ENCODE measurements around the gene MACO1. TPM values are rescaled to one million over a fixed set of nuclear protein-coding genes. Genes with fewer than 3 reads are reported as not detected.

The MACO1 gene
- total RNA-seq, 1 donor from 2014 or later = 15.6 TPM

DNA sequence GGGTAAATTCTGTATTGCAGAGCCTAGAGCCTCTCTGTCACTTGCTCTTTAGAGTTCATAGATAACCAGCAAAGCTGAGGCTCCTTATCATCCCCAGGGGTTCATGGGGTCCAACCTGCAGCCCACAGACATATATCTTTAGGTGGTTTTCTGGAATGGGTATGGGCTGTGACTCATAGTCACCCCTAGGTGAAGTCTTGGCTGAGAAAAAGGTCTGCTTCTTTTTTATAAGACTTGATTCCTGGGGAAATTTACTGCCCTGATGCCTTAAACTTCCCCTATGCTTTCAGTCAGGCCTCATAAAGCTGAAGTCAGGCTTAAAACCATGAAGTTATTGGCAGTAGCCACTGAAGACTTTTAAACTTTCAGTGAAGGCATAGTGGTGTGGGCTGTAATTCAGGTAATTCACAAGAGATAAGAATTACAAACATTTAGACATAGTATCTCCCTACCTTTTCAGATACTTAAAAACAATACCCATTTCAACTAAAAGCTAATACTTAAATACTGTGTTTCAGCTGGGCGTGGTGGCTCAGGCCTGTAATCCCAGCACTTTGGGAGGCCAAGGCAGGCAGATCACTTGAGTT lies 46.8 kb downstream of the MACO1 start:
- ATAC-seq = no peak
- intact Hi-C loops (cut with micrococcal nuclease) = no loop called here

DNA sequence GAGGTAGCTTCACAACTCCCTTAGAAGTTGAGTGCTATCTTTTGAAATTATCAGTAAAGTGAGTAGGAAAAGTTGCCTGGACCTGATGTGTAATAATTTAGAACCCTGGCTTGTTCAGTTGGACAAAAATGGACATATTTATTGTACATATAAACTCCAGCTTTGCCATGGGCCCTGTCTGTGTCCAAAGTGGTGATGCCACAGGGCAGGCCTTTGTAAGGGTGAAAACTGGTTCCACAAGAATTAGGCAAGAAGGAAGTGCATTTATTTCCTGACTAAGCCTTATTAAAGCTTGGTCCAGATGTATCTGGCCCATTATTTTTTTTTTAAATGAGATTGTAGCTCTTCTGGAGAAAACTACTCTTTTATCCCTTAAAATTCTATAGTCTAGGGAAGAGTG lies 47.9 kb downstream of the MACO1 start:
- no peak for ATAC-seq
- intact Hi-C loops (cut with micrococcal nuclease) = no loop called here
- no peak for DNase-seq

More for the DNA sequence above, 46.8 kb downstream of the MACO1 start:
- no peak for DNase-seq

- DNase-seq (no peak), ATAC-seq (peak; percentile 31)
- intact Hi-C loops (cut with micrococcal nuclease) = no loop called here
These were observed 50.9 kb downstream of the MACO1 start for GRCh38 chr1:25481625-25482024.

- ATAC-seq = peak; percentile 54
- intact Hi-C loops (cut with micrococcal nuclease) = no loop called here
- no peak for DNase-seq
These were observed 51.5 kb downstream of the MACO1 start for GRCh38 chr1:25482211-25482610.

- DNase-seq (peak; percentile 86), ATAC-seq (peak; percentile 89)
- intact Hi-C loops (cut with micrococcal nuclease) = no loop called here
These were observed 53.4 kb downstream of the MACO1 start for GRCh38 chr1:25484096-25484495.

DNA sequence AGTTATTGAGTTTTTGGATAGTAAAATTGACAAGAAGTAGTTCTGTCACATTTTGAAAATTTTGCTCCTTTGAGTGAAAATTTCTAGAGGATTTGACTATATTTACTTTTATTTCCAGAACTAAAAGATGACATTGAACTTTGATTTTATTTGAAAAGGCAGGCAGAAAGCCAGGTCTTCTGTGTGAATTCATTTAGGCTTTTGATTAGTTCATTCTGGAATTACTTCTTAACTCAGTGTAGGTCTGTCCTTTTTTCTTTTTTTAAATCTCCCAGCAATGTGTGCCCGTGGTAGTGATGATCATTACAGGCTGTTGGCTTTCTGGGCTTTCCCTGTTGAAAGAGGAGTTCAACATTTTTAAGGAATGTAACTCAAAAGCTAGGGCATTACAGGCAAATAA lies 53.8 kb downstream of the MACO1 start:
- intact Hi-C loops (cut with micrococcal nuclease) = no loop called here
- ATAC-seq = no peak

DNA sequence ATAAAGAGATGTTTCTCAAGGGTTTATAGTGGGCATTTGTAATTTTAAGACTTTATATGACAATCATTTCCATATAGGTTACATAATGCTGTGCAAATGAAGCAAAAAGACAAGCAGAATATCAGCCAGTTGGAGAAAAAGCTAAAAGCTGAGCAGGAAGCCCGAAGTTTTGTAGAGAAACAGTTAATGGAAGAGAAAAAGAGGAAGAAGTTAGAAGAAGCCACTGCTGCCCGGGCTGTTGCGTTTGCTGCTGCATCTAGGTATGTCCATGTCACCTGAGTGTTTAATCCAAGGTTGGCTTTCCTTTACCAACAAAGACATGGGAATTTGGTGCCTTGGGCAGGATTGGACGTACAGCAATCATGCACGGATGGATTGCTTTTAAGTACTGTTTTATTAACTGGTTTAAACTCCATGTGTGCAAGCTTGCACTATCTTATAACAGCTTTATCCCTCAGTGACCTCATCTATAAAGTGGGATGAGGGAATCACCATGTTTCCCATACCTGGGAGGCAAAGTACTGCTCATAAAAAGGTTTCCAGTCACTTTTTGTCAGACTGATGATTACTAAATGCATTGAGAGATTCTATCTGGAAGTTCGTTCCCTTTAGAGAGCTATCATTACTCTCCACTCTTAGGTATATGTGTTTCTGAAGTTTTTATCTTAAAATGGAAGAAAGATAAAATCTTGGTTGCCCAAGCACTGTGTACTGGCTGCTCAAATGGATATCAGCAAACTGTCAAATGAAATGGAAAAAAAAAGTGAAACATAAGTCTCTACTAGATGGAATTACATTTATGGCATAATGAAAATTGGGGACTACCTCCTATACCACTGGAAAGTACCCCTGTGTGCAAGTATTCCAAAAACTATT lies 55.1 kb downstream of the MACO1 start:
- DNase-seq (no peak), ATAC-seq (no peak)
- intact Hi-C loops (cut with micrococcal nuclease) = no loop called here

More for the DNA sequence above, 53.8 kb downstream of the MACO1 start:
- DNase-seq = no peak

DNA sequence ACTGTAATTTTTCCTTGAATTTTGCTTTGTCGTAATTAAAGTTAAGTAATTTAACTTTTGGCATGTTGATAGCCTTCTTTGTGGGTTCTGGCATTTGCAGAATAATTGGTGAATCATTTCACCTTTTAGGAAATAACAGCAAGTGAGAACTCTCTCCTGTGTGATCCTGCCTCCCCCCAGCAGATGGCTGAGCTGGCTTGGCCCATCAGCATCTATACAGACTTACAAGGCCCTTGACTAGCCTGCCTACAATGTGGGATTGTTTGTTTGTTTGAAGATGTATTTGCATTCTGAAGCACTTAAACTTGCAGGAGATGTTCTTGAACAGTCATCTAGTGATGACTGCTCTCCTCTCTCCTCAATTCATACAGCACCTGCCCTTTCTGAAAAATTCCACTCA lies 55.9 kb downstream of the MACO1 start:
- DNase-seq (no peak), ATAC-seq (no peak)
- intact Hi-C loops (cut with micrococcal nuclease) = no loop called here

- DNase-seq (no peak), ATAC-seq (no peak)
- intact Hi-C loops (cut with micrococcal nuclease) = no loop called here
These were observed 56.9 kb downstream of the MACO1 start for GRCh38 chr1:25487628-25488027.

GRCh38 chr1:25492323-25492722 lies 61.6 kb downstream of the MACO1 start:
- intact Hi-C loops (cut with micrococcal nuclease) = no loop called here
- ATAC-seq (no peak), DNase-seq (no peak)

- no peak for ATAC-seq
- intact Hi-C loops (cut with micrococcal nuclease) = no loop called here
These were observed 64.3 kb downstream of the MACO1 start for GRCh38 chr1:25494952-25495351.

GRCh38 chr1:25500694-25501093 lies 70.0 kb downstream of the MACO1 start:
- ATAC-seq = peak; percentile 65
- DNase-seq = no peak
- intact Hi-C loops (cut with micrococcal nuclease) = no loop called here

More at GRCh38 chr1:25494952-25495351, 64.3 kb downstream of the MACO1 start:
- no peak for DNase-seq

DNA sequence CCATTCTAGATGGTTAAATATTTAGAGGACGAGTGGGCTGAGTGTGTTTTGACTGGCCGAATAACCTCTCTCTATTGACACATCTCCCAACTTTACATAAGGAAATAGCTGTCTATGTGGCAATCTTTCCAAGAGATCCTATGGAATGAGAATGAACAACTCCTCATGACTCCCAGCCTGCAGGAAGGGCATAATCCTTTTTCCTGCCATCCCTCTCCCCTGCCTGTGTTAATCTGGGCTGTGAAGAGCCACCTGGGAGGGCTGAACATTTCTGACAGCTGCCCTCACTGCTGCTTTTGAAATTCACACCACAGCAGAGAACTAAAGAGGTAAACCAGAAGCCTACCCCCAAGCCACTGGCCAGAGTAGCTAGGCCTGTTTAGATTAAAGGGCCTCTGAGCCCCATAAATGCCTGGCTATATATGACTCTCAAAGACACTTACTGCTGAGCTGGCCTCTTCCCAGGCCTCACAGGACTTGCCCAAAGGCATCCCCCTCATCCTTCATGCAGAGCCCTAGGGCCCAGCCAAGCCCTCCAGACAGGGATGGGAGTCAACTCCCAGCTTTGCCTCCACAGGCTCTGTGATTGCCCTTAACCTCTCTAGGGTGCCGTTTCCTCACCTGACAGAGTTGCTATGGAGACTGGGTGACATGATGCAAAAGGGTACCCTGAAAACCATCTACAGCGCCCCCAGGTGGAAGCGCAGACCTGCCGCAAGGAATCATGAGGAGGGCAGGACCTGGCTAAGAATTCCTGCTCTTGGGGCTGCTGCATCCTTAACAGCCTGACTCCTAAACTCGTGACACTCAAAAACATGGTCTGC lies 70.8 kb downstream of the MACO1 start:
- no peak for ATAC-seq
- DNase-seq = no peak
- intact Hi-C loops (cut with micrococcal nuclease) = no loop called here

- DNase-seq = no peak
- ATAC-seq = no peak
- intact Hi-C loops (cut with micrococcal nuclease) = no loop called here
These were observed 72.3 kb downstream of the MACO1 start for GRCh38 chr1:25502957-25503356.

DNA sequence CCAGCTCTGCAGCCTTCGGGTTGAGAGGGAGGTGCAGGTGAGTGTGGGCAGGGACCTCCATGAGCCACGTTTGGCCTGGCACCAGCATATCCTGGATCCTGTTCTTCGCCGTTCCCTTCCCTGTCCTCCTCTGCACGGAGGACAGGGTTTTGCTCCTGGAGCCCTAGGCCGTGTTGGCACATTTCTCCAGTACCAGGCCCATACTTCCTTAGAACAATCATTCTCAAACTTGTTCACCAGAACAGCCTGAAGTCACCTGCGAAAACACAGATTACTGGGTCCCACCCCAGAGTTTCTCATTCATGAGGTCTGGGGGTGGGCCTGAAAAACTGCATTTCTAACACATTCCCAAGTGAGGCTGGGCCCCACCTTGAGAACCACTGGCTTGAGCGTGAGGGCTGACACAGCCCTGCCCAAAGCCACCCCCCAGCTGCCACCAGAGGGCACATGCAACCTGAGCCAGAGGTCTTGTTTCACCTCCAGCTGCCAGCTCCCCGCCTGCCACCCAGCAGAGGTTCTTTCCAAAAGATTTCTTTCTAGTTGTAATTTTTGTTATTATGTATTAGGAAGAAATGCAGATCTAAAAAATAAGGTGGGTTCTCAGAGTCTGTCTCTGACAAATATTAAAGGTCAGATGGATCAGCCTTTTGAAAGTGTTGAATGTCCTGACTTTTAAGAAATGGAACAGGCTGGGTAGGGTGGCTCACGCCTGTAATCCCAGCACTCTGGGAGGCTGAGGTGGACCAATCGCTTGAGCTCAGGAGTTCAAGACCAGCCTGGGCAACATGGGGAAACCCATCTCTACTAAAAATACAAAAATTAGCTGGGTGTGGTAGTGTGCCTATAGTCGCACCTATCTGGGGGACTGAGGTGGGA lies 73.1 kb downstream of the MACO1 start:
- intact Hi-C loops (cut with micrococcal nuclease) = no loop called here
- DNase-seq = peak; percentile 74
- ATAC-seq = peak; percentile 85

DNA sequence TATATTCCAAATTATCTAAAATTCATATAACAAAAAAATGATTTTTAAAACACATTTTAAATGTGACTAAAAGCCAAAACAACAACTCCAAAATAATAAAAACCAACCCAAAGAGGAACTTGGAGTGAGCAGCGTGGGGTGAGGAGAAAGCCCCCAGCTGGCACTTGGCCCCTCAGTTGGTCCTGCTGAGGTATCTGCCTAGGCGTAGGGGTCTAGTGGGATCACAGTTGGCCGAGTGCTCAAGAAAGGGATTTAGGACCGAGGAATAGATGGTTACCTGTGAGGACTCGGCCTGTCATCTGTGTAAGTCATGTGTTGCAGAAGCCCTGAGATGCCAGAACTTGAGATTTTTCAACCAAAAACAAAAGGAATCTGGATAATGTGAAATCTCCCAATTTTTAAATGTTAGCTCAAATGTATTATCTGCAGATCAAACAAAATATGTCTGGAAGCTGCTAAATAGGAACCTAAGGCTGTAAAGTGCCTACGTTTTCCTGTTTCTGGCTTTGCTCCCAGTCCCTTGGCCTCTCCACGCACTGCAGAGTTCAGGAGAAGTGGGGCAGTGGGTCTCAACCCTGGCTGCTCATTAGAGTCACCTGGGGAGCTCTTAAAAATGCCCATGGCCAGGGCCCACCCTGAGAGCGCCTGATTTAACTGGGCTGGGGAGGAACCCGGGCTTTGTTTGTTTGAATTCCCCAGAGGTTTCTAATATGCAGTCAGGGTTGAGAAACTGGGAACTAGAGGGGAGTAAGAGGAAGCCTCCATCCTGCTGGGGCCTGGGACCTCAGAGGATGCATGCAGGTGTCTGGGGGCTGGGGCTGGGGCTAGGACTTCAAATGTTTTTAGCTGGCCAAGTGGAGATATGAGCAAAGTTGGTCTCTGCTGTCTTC lies 74.3 kb downstream of the MACO1 start:
- ATAC-seq = no peak
- no peak for DNase-seq
- intact Hi-C loops (cut with micrococcal nuclease) = no loop called here

DNA sequence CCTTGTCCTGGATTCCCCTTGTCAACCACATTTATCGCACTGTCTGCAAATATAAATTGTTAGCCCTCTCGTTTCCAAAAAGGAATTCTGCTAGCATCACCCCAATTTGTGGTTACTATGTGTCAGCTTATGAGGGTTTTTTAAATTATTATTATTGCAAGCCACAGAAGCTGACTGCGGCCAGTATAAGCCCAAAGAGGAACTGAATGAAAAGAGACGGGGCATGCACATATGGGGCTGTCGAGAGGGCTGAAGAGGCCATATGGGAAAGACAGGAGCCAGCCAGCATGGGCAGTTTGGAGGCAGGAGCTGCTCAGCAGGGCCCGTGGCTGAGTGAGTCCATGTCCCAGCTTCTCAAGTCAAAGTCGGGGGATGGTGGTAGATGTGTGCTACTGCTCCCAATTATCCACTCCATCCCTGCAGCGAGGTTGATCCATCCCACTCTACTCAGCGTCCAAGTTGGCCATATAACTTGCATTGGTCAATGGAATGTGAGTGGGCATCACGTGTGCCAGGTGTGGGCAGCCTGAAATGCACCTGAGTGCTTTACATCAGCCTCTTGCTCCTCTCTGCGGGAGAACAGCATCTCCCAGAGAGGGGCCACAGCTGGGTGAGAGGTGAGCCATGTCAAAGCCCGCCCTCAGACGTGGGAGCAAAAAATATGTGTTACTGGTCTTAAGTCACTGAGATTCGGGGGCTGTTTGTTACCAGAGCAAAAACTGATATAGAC lies 75.1 kb downstream of the MACO1 start:
- ATAC-seq (no peak), DNase-seq (no peak)
- intact Hi-C loops (cut with micrococcal nuclease) = no loop called here
